ENCODE measurements around the gene NDUFB10. TPM values are rescaled to one million over a fixed set of nuclear protein-coding genes. Genes with fewer than 3 reads are reported as not detected.

The NDUFB10 gene
- total and polyA plus RNA-seq, 4 donors, result 93.9 to 195 (median 133) TPM

DNA sequence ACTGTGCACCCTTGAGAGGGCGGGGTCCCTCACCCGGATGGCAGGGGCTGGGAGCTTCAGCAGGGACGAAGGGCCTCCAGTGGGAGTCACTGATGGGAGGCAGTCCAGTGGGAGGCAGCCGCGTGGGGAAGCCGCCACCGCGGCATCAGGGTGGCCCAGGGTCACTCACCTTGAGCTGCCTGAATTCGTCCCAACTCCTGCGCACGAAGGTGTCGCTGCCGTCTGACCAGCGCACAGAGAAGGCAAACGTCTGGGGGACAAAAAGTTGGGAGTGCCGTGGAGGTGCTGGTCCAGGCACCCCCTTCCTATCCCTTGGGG is 21.4 kb downstream of the NDUFB10 start:
- no peak for DNase-seq (ENCODE audit: low spot score)
- peaks cover 5 to 31% (median 17%) of the 10 kb centered on the region in 4 donors for H3K4me1 ChIP-seq (ENCODE audit: control insufficient read depth in 4 of 4, insufficient read depth in 4 of 4, low read length in 3 of 4)
- H3K9me3 ChIP-seq (ENCODE audit: control insufficient read depth in 4 of 4, low read length in 3 of 4), result no peaks in the 10 kb centered on the region
- no peak overlapping the region for H3K27ac ChIP-seq (ENCODE audit: low read depth in 1 of 2, low read length in 2 of 2)
- H3K9ac ChIP-seq (ENCODE audit: low read depth in 1 of 2, low read length in 2 of 2), result no peak overlapping the region
- H3K27me3 ChIP-seq (ENCODE audit: control insufficient read depth in 4 of 4, insufficient read depth in 4 of 4, low read length in 3 of 4), result no peaks in the 10 kb centered on the region
- H3K4me3 ChIP-seq (ENCODE audit: low read depth in 1 of 3, low read length in 3 of 3), result no peak overlapping the region
- 20% methylated on average over 16 of the region's 16 CpGs for WGBS
- TF ChIP-seq SP1 (IDR thresholded peaks at IDR 0.05) (no peak), GABPA (IDR thresholded peaks at IDR 0.05 in 1 of 2, conservative IDR thresholded peaks at IDR 0.05 in 1 of 2) (no peak), TAF1 (conservative IDR thresholded peaks at IDR 0.05) (no peak), NR2F2 (IDR thresholded peaks at IDR 0.05) (no peak), HNF4A (conservative IDR thresholded peaks at IDR 0.05) (no peak), RXRA (IDR thresholded peaks at IDR 0.05) (no peak), EGR1 (IDR thresholded peaks at IDR 0.05; ENCODE audit: low read depth in 2 of 2) (no peak), RAD21 (IDR thresholded peaks at IDR 0.05) (no peak), HNF4G (IDR thresholded peaks at IDR 0.05) (no peak), JUND (IDR thresholded peaks at IDR 0.05) (no peak), YY1 (IDR thresholded peaks at IDR 0.05) (no peak)
- TF ChIP-seq, protein P1, sequence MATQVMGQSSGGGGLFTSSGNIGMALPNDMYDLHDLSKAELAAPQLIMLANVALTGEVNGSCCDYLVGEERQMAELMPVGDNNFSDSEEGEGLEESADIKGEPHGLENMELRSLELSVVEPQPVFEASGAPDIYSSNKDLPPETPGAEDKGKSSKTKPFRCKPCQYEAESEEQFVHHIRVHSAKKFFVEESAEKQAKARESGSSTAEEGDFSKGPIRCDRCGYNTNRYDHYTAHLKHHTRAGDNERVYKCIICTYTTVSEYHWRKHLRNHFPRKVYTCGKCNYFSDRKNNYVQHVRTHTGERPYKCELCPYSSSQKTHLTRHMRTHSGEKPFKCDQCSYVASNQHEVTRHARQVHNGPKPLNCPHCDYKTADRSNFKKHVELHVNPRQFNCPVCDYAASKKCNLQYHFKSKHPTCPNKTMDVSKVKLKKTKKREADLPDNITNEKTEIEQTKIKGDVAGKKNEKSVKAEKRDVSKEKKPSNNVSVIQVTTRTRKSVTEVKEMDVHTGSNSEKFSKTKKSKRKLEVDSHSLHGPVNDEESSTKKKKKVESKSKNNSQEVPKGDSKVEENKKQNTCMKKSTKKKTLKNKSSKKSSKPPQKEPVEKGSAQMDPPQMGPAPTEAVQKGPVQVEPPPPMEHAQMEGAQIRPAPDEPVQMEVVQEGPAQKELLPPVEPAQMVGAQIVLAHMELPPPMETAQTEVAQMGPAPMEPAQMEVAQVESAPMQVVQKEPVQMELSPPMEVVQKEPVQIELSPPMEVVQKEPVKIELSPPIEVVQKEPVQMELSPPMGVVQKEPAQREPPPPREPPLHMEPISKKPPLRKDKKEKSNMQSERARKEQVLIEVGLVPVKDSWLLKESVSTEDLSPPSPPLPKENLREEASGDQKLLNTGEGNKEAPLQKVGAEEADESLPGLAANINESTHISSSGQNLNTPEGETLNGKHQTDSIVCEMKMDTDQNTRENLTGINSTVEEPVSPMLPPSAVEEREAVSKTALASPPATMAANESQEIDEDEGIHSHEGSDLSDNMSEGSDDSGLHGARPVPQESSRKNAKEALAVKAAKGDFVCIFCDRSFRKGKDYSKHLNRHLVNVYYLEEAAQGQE (IDR thresholded peaks at IDR 0.05), result no peak
- TF ChIP-seq, protein P2, sequence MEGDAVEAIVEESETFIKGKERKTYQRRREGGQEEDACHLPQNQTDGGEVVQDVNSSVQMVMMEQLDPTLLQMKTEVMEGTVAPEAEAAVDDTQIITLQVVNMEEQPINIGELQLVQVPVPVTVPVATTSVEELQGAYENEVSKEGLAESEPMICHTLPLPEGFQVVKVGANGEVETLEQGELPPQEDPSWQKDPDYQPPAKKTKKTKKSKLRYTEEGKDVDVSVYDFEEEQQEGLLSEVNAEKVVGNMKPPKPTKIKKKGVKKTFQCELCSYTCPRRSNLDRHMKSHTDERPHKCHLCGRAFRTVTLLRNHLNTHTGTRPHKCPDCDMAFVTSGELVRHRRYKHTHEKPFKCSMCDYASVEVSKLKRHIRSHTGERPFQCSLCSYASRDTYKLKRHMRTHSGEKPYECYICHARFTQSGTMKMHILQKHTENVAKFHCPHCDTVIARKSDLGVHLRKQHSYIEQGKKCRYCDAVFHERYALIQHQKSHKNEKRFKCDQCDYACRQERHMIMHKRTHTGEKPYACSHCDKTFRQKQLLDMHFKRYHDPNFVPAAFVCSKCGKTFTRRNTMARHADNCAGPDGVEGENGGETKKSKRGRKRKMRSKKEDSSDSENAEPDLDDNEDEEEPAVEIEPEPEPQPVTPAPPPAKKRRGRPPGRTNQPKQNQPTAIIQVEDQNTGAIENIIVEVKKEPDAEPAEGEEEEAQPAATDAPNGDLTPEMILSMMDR (IDR thresholded peaks at IDR 0.05; ENCODE audit: low read depth, low read length, missing input control), result no peak
- TF ChIP-seq, protein P3, sequence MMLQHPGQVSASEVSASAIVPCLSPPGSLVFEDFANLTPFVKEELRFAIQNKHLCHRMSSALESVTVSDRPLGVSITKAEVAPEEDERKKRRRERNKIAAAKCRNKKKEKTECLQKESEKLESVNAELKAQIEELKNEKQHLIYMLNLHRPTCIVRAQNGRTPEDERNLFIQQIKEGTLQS (IDR thresholded peaks at IDR 0.05), result no peak
- peaks cover 4 to 30% (median 10%) of the 10 kb centered on the region in 4 donors for H3K36me3 ChIP-seq (ENCODE audit: control insufficient read depth in 4 of 4, insufficient read depth in 3 of 4, low read depth in 1 of 4, low read length in 3 of 4)

DNA sequence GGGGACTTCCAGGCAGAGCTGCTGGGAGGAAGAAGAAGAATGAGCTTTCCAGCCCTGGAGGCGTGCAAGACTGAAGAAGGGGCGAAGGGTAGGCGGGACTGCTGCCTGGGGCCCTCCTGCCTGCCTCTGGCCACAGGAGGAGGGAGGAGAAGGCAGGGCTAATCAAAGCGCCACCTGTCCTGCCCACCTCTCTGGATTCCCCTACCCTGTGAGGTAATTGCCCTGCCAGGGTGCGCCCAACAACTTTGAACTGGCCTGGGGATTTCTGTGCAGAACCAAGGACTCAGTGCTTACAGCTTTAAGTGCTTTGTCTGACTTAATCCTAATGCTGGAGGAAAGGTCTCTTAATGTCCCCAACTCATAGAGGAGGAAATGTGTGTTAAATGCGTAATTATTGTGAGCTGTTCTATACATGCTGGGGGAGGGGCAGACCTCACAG is 22.1 kb downstream of the NDUFB10 start, which contains the start of gene NOXO1:
NOXO1 (minus strand) TSS at position 72 of the 439 bp plus-strand sequence. CDS start 290 bp downstream, outside the sequence.
- no peak within 1 kb of the TSS for H3K27ac ChIP-seq (ENCODE audit: low read depth in 1 of 2, low read length in 2 of 2)
- H3K9me3 ChIP-seq (ENCODE audit: control insufficient read depth in 4 of 4, low read length in 3 of 4), result no peaks in the 10 kb centered on the region
- peaks cover 5 to 31% (median 17%) of the 10 kb centered on the region in 4 donors for H3K4me1 ChIP-seq (ENCODE audit: control insufficient read depth in 4 of 4, insufficient read depth in 4 of 4, low read length in 3 of 4)
- no peaks in the 10 kb centered on the region for H3K27me3 ChIP-seq (ENCODE audit: control insufficient read depth in 4 of 4, insufficient read depth in 4 of 4, low read length in 3 of 4)
- no peak within 1 kb of the TSS for H3K9ac ChIP-seq (ENCODE audit: low read depth in 1 of 2, low read length in 2 of 2)
- DNase-seq (ENCODE audit: low spot score), result no peak
- TF ChIP-seq RXRA (IDR thresholded peaks at IDR 0.05) (no peak), FOXA1 (IDR thresholded peaks at IDR 0.05) (no peak), NR2F2 (IDR thresholded peaks at IDR 0.05) (no peak), HNF4G (IDR thresholded peaks at IDR 0.05) (no peak), RAD21 (IDR thresholded peaks at IDR 0.05) (no peak), JUND (IDR thresholded peaks at IDR 0.05) (no peak), EGR1 (IDR thresholded peaks at IDR 0.05; ENCODE audit: low read depth in 2 of 2) (no peak), HNF4A (conservative IDR thresholded peaks at IDR 0.05) (no peak)
- TF ChIP-seq, protein P3 (IDR thresholded peaks at IDR 0.05), result no peak
- TF ChIP-seq, protein P4, sequence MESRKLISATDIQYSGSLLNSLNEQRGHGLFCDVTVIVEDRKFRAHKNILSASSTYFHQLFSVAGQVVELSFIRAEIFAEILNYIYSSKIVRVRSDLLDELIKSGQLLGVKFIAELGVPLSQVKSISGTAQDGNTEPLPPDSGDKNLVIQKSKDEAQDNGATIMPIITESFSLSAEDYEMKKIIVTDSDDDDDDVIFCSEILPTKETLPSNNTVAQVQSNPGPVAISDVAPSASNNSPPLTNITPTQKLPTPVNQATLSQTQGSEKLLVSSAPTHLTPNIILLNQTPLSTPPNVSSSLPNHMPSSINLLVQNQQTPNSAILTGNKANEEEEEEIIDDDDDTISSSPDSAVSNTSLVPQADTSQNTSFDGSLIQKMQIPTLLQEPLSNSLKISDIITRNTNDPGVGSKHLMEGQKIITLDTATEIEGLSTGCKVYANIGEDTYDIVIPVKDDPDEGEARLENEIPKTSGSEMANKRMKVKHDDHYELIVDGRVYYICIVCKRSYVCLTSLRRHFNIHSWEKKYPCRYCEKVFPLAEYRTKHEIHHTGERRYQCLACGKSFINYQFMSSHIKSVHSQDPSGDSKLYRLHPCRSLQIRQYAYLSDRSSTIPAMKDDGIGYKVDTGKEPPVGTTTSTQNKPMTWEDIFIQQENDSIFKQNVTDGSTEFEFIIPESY (IDR thresholded peaks at IDR 0.05), result no peak
- TF ChIP-seq, protein P5, sequence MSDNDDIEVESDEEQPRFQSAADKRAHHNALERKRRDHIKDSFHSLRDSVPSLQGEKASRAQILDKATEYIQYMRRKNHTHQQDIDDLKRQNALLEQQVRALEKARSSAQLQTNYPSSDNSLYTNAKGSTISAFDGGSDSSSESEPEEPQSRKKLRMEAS (IDR thresholded peaks at IDR 0.05), result no peak
- TF ChIP-seq, protein P2 (IDR thresholded peaks at IDR 0.05; ENCODE audit: low read depth, low read length, missing input control), result no peak
- WGBS, result 61% methylated on average over 6 of the region's 6 CpGs
- peaks cover 4 to 30% (median 6%) of the 10 kb centered on the region in 4 donors for H3K36me3 ChIP-seq (ENCODE audit: control insufficient read depth in 4 of 4, insufficient read depth in 3 of 4, low read depth in 1 of 4, low read length in 3 of 4)
- H3K4me3 ChIP-seq (ENCODE audit: low read depth in 1 of 3, low read length in 3 of 3), result no peak within 1 kb of the TSS
